K562 (cell line): ENCODE measurements around the gene CDKN1B. TPM values are rescaled to one million over a fixed set of nuclear protein-coding genes. Genes with fewer than 3 reads are reported as not detected.

ENCODE experiments used
- ATAC-seq: fragments of 200-7000 bp; cut with Tn5 transposase; 3 replicates; pipeline ENCODE4 v1.9.1; 2020; ENCODE audit warnings: moderate library complexity
- BruUV-seq: library from RNA; stranded (reverse); fragments of 400-500 nt; replicated peaks from 2 replicates; lab custom pipeline; 2021; lab: Mats Ljungman, UMichigan
- CTCF ChIA-PET: fragments of 300-600 bp; formaldehyde crosslinking; extraction: SDS; loops from one replicate; lab custom pipeline; 2021; ENCODE audit warnings: low intra/inter-chr PET ratio; lab: Yijun Ruan, JAX
- POLR2A ChIA-PET: fragments of 300-600, 350-650 bp; sonication (Branson Sonifier 250); formaldehyde crosslinking; extraction: SDS; loops from one replicate; lab custom pipeline; 2021; ENCODE audit warnings: antibody characterized with exemption, inconsistent platforms; lab: Yijun Ruan, JAX
- DNase-seq, 4 experiments: peaks; one replicate each; pipeline versions ENCODE4 v3.0.0 to v3.0.0-alpha.2; 2011 to 2018; ENCODE audit warnings: low spot score in 3 of 4, mixed read lengths in 3 of 4; ENCODE audit errors: extremely low read depth in 1 of 4
- FAIRE-seq: peaks from 2 replicates; lab custom pipeline; 2011; peaks lifted over from hg19 to GRCh38; lab: Jason Lieb, UNC
- H2AFZ ChIP-seq: 2 replicates; pipeline ENCODE4 v1.6.0; 2011; ENCODE audit warnings: low read depth, low read length, control low read depth, inconsistent platforms
- H3K27ac ChIP-seq: fragments of 200-600 bp; 3 replicates; pipeline ENCODE4 v1.8.0; 2011; ENCODE audit warnings: low read depth, mild to moderate bottlenecking, control low read depth, inconsistent platforms, low read length, moderate library complexity, mixed read lengths; ENCODE audit errors: extremely low read depth
- H3K27me3 ChIP-seq, 2 experiments: fragments of 300-600 bp in 1 of 2; 2 replicates in 1 of 2; 3 replicates in 1 of 2; pipeline versions ENCODE4 v1.6.0 to v1.8.0; 2011; ENCODE audit warnings: inconsistent platforms in 2 of 2, low read length in 2 of 2, mild to moderate bottlenecking in 1 of 2, mixed read lengths in 1 of 2, moderate library complexity in 1 of 2; ENCODE audit not compliant: control insufficient read depth in 2 of 2, insufficient read depth in 2 of 2
- H3K36me3 ChIP-seq: fragments of 300-600 bp; 3 replicates; pipeline ENCODE4 v1.8.0; 2011; ENCODE audit warnings: mild to moderate bottlenecking, low read length, inconsistent platforms; ENCODE audit not compliant: control insufficient read depth, insufficient read depth
- H3K4me1 ChIP-seq, 2 experiments: fragments of 200-600 bp in 1 of 2; replicated peaks in 1 of 2; 2 replicates in 1 of 2; 3 replicates in 1 of 2; pipeline versions ENCODE4 v1.5.1 to v1.8.0; 2011; ENCODE audit warnings: inconsistent platforms in 2 of 2, low read length in 2 of 2, mild to moderate bottlenecking in 1 of 2, mixed read lengths in 1 of 2, moderate library complexity in 1 of 2; ENCODE audit not compliant: control insufficient read depth in 2 of 2, insufficient read depth in 2 of 2
- H3K4me2 ChIP-seq: 2 replicates; pipeline ENCODE4 v1.6.1; 2011; ENCODE audit warnings: low read length, control low read depth, inconsistent platforms, mixed read lengths; ENCODE audit not compliant: insufficient read depth
- H3K4me3 ChIP-seq: fragments of 200-600 bp; sonication (generic), shearing (Covaris generic); 2 replicates; pipeline ENCODE4 v1.5.1; 2016; ENCODE audit warnings: control low read depth, inconsistent platforms
- H3K79me2 ChIP-seq: fragments of 200-600 bp; 3 replicates; pipeline ENCODE4 v1.8.0; 2011; ENCODE audit warnings: low read length, inconsistent platforms; ENCODE audit not compliant: control insufficient read depth, insufficient read depth
- H3K9ac ChIP-seq, 2 experiments: 2 replicates each; pipeline versions ENCODE4 v1.6.0 to v1.6.1; 2011; ENCODE audit warnings: low read depth in 2 of 2, low read length in 2 of 2, control low read depth in 1 of 2, inconsistent platforms in 1 of 2, mild to moderate bottlenecking in 1 of 2, mixed read lengths in 1 of 2; ENCODE audit not compliant: insufficient read depth in 1 of 2
- H3K9me1 ChIP-seq: one replicate; pipeline ENCODE4 v1.6.0; 2011; ENCODE audit warnings: inconsistent platforms, mild to moderate bottlenecking, low read length, moderate library complexity; ENCODE audit not compliant: control insufficient read depth, insufficient read depth
- H3K9me3 ChIP-seq: replicated peaks from 2 replicates; pipeline ENCODE4 v1.5.1; 2011; ENCODE audit warnings: low read depth, low read length, inconsistent platforms; ENCODE audit not compliant: control insufficient read depth, insufficient read depth
- H4K20me1 ChIP-seq: replicated peaks from 2 replicates; pipeline ENCODE4 v1.6.1; 2011; ENCODE audit warnings: low read length, inconsistent platforms, mixed read lengths; ENCODE audit not compliant: control insufficient read depth, insufficient read depth
- CTBP1 ChIP-seq: fragments of 450-650 bp; IDR thresholded peaks from 2 replicates; pipeline ENCODE4 v1.6.1; 2016; ENCODE audit warnings: borderline replicate concordance
- HIVEP1 ChIP-seq: fragments of 250-450 bp; sonication (Bioruptor Pico); IDR thresholded peaks from 2 replicates; pipeline ENCODE4 v1.4.0; 2020; ENCODE audit warnings: mild to moderate bottlenecking
- KAT7 ChIP-seq: sonication (generic); formaldehyde crosslinking; IDR thresholded peaks from 2 replicates; pipeline ENCODE4 v1.8.0; 2022; ENCODE audit warnings: missing genetic modification reagents, mild to moderate bottlenecking, borderline replicate concordance
- MEF2A ChIP-seq: IDR thresholded peaks from 2 replicates; pipeline ENCODE4 v1.6.1; 2011; ENCODE audit warnings: low read depth, mild to moderate bottlenecking, low read length, moderate library complexity; ENCODE audit not compliant: control insufficient read depth
- NFRKB ChIP-seq: fragments of 450-650 bp; IDR thresholded peaks from 2 replicates; pipeline ENCODE4 v1.6.1; 2016; ENCODE audit warnings: low read depth
- RBM15 ChIP-seq: fragments of 200-400 bp; formaldehyde crosslinking; IDR thresholded peaks from 2 replicates; pipeline ENCODE4 v1.6.1; 2018; ENCODE audit warnings: mild to moderate bottlenecking, low read length, moderate library complexity; ENCODE audit not compliant: insufficient read depth
- SMARCA4 ChIP-seq: fragments of 450-650 bp; IDR thresholded peaks from 2 replicates; pipeline ENCODE4 v1.6.1; 2016
- ZBTB11 ChIP-seq, 3 experiments: fragments of 200-800 bp in 1 of 3; fragments of 250-450 bp in 1 of 3; fragments of 450-650 bp in 1 of 3; sonication (Bioruptor Pico) in 1 of 3; sonication (Bioruptor generic) in 1 of 3; formaldehyde crosslinking in 1 of 3; IDR thresholded peaks; 2 replicates each; pipeline versions ENCODE4 v1.6.1 to v1.8.0; 2016 to 2022; ENCODE audit warnings: mild to moderate bottlenecking in 2 of 3, missing genetic modification characterization in 2 of 3, missing compliant biosample characterization in 1 of 3, moderate library complexity in 1 of 3
- ZBTB17 ChIP-seq: fragments of 450-650 bp; formaldehyde crosslinking; IDR thresholded peaks from 2 replicates; pipeline ENCODE4 v1.4.0; 2020; ENCODE audit warnings: mild to moderate bottlenecking
- ZKSCAN3 ChIP-seq: fragments of 250-450 bp; sonication (Bioruptor Pico); IDR thresholded peaks from 2 replicates; pipeline ENCODE4 v1.4.0; 2020
- ZNF324 ChIP-seq: fragments of 250-450 bp; sonication (Bioruptor Pico); IDR thresholded peaks from 2 replicates; pipeline ENCODE4 v1.4.0; 2020; ENCODE audit warnings: mild to moderate bottlenecking
- WGBS: fragments of 100-300 bp; shearing (Covaris generic); methylation state at CpG from one replicate; pipeline ENCODE4 v1.1.6; 2016; ENCODE audit warnings: low coverage, mixed read lengths; ENCODE audit not compliant: insufficient coverage; ENCODE audit errors: missing lambda C conversion rate; 5-methylcytosine and 5-hydroxymethylcytosine counted together
- in situ Hi-C: fragments of 300-500 bp; cut with MboI; formaldehyde crosslinking; loops from 4 replicates; pipeline ENCODE4 v1.15.0; 2018; ENCODE audit warnings: inconsistent platforms, mixed read lengths
- intact Hi-C: fragments of 100-400 bp; cut with micrococcal nuclease; formaldehyde crosslinking; loops from 2 replicates; pipeline ENCODE4 v1.14.2; 2022
- polyA plus RNA-seq, 8 experiments: library from polyadenylated mRNA; depleted of rRNA in 4 of 8; stranded (reverse) in 5 of 8; unstranded in 3 of 8; fragments of >200 nt; fragmentation: Nextera tagmentation in 2 of 8; fragmentation: Illumina TruSeq in 1 of 8; extraction: Ambion mirVana in 2 of 8; extraction: Trizol in 1 of 8; gene quantifications; 2 replicates each; pipeline versions ENCODE4 v1.2.1 to v1.2.3, GENCODE V29; 2011 to 2014; ENCODE audit warnings: inconsistent platforms in 1 of 8, missing spikeins in 1 of 8
- total RNA-seq, 7 experiments: library from RNA; depleted of rRNA in 6 of 7; stranded (reverse); fragments of >200 nt in 6 of 7; fragmentation: Illumina TruSeq in 2 of 7; extraction: Trizol in 2 of 7; gene quantifications; 2 replicates each; pipeline versions ENCODE4 v1.2.1 to v1.2.3, GENCODE V29; 2011 to 2021; ENCODE audit warnings: low replicate concordance in 1 of 7
- TF ChIP-seq, protein P1 (sequence below): sonication (generic); formaldehyde crosslinking; IDR thresholded peaks from 2 replicates; pipeline ENCODE4 v1.8.1; 2023; ENCODE audit warnings: mild to moderate bottlenecking, missing genetic modification reagents

The CDKN1B gene
- total and polyA plus RNA-seq, 9 of the 15 experiments (the other 6 are each of a cell fraction or from before 2014, with no cell fraction given), result 2.6 to 35.2 (median 15.5) TPM

GRCh38 chr12:12757121-12757520 is 40.0 kb downstream of the CDKN1B start:
- 31% methylated on average over 2 of the region's 2 CpGs for WGBS
- no peaks in the 10 kb centered on the region for H3K9me3 ChIP-seq
- H3K4me1 ChIP-seq, result peaks cover 3 to 12% of the 10 kb centered on the region in 2 experiments; a peak in 3 of 5 replicates
- no peaks in the 10 kb centered on the region for H3K36me3 ChIP-seq
- CTCF ChIA-PET, result no interaction called here
- H3K9ac ChIP-seq, result peak overlapping the region in 1 of 2 experiments; percentile 48; a peak in 2 of 4 replicates
- POLR2A ChIA-PET, result interaction anchor here (0.8 to 1.0 kb wide), 2 partner anchors 11 to 15 kb away, joined by 3 read pairs; no protein-coding TSS in a partner anchor
- intact Hi-C loops, result no loop called here
- no peaks in the 10 kb centered on the region for H3K9me1 ChIP-seq
- FAIRE-seq, result no peak
- H3K27me3 ChIP-seq, result no peaks in the 10 kb centered on the region
- H4K20me1 ChIP-seq, result no peaks in the 10 kb centered on the region
- no peak for DNase-seq
- in situ Hi-C loops, result no loop called here
- H2AFZ ChIP-seq, result peak overlapping the region; percentile 79
- H3K79me2 ChIP-seq, result no peaks in the 10 kb centered on the region
- no peak overlapping the region for H3K4me3 ChIP-seq
- H3K27ac ChIP-seq, result peak overlapping the region; percentile 59; the same call in 2 of the 3 replicates
- ATAC-seq, result peak; percentile 48
- no TSS peak for BruUV-seq
- H3K4me2 ChIP-seq, result peak overlapping the region; percentile 25; the same call in 1 of the 2 replicates
- TF ChIP-seq ZNF324, result no peak
- no peak for TF ChIP-seq KAT7 (CRISPR knock-in tag)
- no peak for TF ChIP-seq NFRKB
- TF ChIP-seq RBM15, result no peak
- TF ChIP-seq MEF2A, result no peak
- TF ChIP-seq CTBP1, result no peak
- TF ChIP-seq, protein P1, sequence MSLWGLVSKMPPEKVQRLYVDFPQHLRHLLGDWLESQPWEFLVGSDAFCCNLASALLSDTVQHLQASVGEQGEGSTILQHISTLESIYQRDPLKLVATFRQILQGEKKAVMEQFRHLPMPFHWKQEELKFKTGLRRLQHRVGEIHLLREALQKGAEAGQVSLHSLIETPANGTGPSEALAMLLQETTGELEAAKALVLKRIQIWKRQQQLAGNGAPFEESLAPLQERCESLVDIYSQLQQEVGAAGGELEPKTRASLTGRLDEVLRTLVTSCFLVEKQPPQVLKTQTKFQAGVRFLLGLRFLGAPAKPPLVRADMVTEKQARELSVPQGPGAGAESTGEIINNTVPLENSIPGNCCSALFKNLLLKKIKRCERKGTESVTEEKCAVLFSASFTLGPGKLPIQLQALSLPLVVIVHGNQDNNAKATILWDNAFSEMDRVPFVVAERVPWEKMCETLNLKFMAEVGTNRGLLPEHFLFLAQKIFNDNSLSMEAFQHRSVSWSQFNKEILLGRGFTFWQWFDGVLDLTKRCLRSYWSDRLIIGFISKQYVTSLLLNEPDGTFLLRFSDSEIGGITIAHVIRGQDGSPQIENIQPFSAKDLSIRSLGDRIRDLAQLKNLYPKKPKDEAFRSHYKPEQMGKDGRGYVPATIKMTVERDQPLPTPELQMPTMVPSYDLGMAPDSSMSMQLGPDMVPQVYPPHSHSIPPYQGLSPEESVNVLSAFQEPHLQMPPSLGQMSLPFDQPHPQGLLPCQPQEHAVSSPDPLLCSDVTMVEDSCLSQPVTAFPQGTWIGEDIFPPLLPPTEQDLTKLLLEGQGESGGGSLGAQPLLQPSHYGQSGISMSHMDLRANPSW (CRISPR knock-in tag), result no peak
- TF ChIP-seq SMARCA4, result no peak
- TF ChIP-seq HIVEP1, result no peak
- TF ChIP-seq ZBTB11 (CRISPR knock-in tag; IDR thresholded peaks at IDR 0.05), result no peak
- TF ChIP-seq ZBTB17, result no peak
- no peak for TF ChIP-seq ZKSCAN3
